SU-DHL-6 (cell line): ENCODE measurements around the gene TBC1D22A.

Source experiments
- H2AFZ ChIP-seq: fragments of 200-600 bp; sonication (generic); 2 replicates; pipeline ENCODE4 v1.6.1; 2014; ENCODE audit warnings: low read depth, mild to moderate bottlenecking, moderate library complexity, mixed read lengths, antibody characterized with exemption, low read length; ENCODE audit not compliant: severe bottlenecking
- H3F3A ChIP-seq: fragments of 200-600 bp; shearing (Covaris generic); 2 replicates; pipeline ENCODE4 v1.6.0; 2016; ENCODE audit warnings: antibody characterized with exemption, mild to moderate bottlenecking; ENCODE audit not compliant: insufficient read depth
- H3K27ac ChIP-seq: fragments of 200-600 bp; sonication (generic); 2 replicates; pipeline ENCODE4 v1.5.1; 2016; ENCODE audit warnings: low read depth, mild to moderate bottlenecking, low read length, moderate library complexity, mixed read lengths
- H3K27me3 ChIP-seq: fragments of 200-600 bp; sonication (generic), shearing (Covaris generic); 2 replicates; pipeline ENCODE4 v1.6.0; 2014; ENCODE audit warnings: mild to moderate bottlenecking, low read length
- H3K36me3 ChIP-seq: fragments of 200-600 bp; sonication (generic); 2 replicates; pipeline ENCODE4 v1.6.1; 2014; ENCODE audit warnings: mild to moderate bottlenecking, low read length, mixed read lengths
- H3K4me2 ChIP-seq: fragments of 300-600, 200-600 bp; shearing (Covaris generic), sonication (generic); 2 replicates; pipeline ENCODE4 v1.6.0; 2014; ENCODE audit warnings: low read length, low read depth, mild to moderate bottlenecking; ENCODE audit not compliant: poor library complexity, severe bottlenecking
- H3K4me3 ChIP-seq: fragments of 200-600 bp; sonication (generic); 2 replicates; pipeline ENCODE4 v1.5.1; 2014; ENCODE audit warnings: antibody characterized with exemption, low read length, mild to moderate bottlenecking, mixed read lengths; ENCODE audit not compliant: insufficient read depth, poor library complexity, severe bottlenecking
- H3K79me2 ChIP-seq: fragments of 200-600 bp; sonication (generic); 2 replicates; pipeline ENCODE4 v1.6.1; 2014; ENCODE audit warnings: mild to moderate bottlenecking, low read length, moderate library complexity; ENCODE audit not compliant: insufficient read depth
- H3K9ac ChIP-seq: fragments of 200-600 bp; sonication (generic); 2 replicates; pipeline ENCODE4 v1.7.0; 2014; ENCODE audit warnings: mild to moderate bottlenecking, low read length
- H3K9me2 ChIP-seq: fragments of 200-600 bp; sonication (generic); replicated peaks from 2 replicates; pipeline ENCODE4 v1.6.1; 2014; ENCODE audit warnings: low read length; ENCODE audit not compliant: insufficient read depth
- H3K9me3 ChIP-seq: fragments of 200-600 bp; sonication (generic); 2 replicates; pipeline ENCODE4 v1.6.1; 2014; ENCODE audit warnings: low read length, mixed read lengths; ENCODE audit not compliant: insufficient read depth
- H4K20me1 ChIP-seq: fragments of 200-600 bp; sonication (generic); 2 replicates; pipeline ENCODE4 v1.6.1; 2014; ENCODE audit warnings: low read depth, mild to moderate bottlenecking, antibody characterized with exemption, low read length, moderate library complexity, mixed read lengths
- EZH2phosphoT487 ChIP-seq: fragments of 200-600 bp; sonication (generic), shearing (Covaris generic); conservative IDR thresholded peaks from 2 replicates; pipeline ENCODE4 v1.6.1; 2018; ENCODE audit warnings: mild to moderate bottlenecking, antibody characterized with exemption, low read length, moderate library complexity, mixed read lengths
- TF ChIP-seq, protein P1 (sequence below): fragments of 200-600 bp; sonication (generic); IDR thresholded peaks from one replicate; pipeline ENCODE4 v1.5.1; 2017; ENCODE audit warnings: antibody characterized with exemption, mild to moderate bottlenecking, low read length, moderate library complexity; ENCODE audit not compliant: insufficient read depth, poor library complexity, severe bottlenecking

The TBC1D22A gene

DNA sequence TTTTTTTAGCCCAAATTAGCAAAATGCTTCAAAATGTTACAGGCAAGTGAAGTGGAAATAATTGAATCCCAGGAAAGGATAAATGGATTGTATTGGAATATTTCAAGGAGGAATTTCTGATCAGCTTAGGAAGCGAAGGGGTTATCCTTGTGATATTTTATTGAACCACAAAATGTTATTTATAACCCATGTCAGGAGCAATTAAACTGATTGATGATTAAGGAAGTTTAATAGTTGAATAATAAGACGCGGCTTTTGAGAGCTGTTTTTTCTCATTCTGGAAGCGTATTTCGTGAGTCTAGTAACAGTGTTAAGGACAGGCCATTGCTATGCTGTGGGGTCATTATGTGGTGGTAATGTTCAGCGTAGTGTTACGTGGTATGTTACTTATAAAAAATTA is 192.3 kb downstream of the TBC1D22A start:
- TF ChIP-seq, protein P1, sequence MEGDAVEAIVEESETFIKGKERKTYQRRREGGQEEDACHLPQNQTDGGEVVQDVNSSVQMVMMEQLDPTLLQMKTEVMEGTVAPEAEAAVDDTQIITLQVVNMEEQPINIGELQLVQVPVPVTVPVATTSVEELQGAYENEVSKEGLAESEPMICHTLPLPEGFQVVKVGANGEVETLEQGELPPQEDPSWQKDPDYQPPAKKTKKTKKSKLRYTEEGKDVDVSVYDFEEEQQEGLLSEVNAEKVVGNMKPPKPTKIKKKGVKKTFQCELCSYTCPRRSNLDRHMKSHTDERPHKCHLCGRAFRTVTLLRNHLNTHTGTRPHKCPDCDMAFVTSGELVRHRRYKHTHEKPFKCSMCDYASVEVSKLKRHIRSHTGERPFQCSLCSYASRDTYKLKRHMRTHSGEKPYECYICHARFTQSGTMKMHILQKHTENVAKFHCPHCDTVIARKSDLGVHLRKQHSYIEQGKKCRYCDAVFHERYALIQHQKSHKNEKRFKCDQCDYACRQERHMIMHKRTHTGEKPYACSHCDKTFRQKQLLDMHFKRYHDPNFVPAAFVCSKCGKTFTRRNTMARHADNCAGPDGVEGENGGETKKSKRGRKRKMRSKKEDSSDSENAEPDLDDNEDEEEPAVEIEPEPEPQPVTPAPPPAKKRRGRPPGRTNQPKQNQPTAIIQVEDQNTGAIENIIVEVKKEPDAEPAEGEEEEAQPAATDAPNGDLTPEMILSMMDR, result no peak
- no peak for TF ChIP-seq EZH2phosphoT487
- H3K4me2 ChIP-seq, result no peak overlapping the region
- H3K27me3 ChIP-seq, result no peaks in the 10 kb centered on the region
- H3K27ac ChIP-seq, result no peak overlapping the region
- H3K79me2 ChIP-seq, result peaks cover 4% of the 10 kb centered on the region; the same call in 1 of the 2 replicates
- no peaks in the 10 kb centered on the region for H3K9me3 ChIP-seq
- H3F3A ChIP-seq, result no peaks in the 10 kb centered on the region
- no peak overlapping the region for H3K9ac ChIP-seq
- no peaks in the 10 kb centered on the region for H3K9me2 ChIP-seq
- no peaks in the 10 kb centered on the region for H3K36me3 ChIP-seq
- H2AFZ ChIP-seq, result no peak overlapping the region
- no peaks in the 10 kb centered on the region for H4K20me1 ChIP-seq
- no peak overlapping the region for H3K4me3 ChIP-seq

DNA sequence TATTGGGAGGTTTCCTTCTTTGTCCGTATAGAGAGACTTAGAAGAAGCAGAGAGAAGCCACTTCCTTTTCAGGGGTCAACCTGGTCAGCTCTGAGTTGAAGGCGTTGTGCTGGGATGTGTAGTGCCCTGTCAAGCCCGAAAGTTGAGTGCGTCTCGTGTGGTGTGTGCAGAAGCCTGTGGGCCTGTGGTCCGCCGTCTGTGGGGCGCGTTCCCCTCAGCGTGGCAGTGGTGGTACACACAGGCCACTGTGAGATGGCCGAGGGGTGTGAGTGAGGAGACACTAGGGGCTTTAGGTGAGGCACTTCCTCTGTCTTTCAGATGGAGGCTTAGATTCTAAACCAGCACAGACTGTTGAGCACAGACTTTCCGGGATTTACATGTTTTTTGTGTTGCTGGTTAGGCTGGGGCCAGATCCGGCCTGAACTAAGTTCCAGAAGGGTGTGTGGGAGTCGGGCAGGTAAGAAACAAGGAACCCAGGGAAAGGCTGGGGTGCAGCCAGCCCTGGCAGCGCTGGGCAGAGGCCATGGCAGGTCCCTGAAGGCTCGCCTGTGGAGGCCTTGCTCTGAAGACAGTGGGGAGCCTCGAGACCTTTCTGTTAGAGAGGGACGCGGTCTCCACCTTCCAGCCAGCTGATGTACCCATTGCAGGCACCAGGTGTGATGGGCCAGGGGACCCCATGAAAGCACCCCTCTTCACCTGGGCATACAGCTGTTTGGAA is 194.2 kb downstream of the TBC1D22A start:
- TF ChIP-seq, protein P1, result no peak
- no peak for TF ChIP-seq EZH2phosphoT487
- H3K9me2 ChIP-seq, result no peaks in the 10 kb centered on the region
- H3K27me3 ChIP-seq, result no peaks in the 10 kb centered on the region
- no peak overlapping the region for H3K27ac ChIP-seq
- H3K4me3 ChIP-seq, result no peak overlapping the region
- H2AFZ ChIP-seq, result no peak overlapping the region
- no peak overlapping the region for H3K4me2 ChIP-seq
- H3K79me2 ChIP-seq, result peaks cover 4% of the 10 kb centered on the region; the same call in 1 of the 2 replicates
- no peaks in the 10 kb centered on the region for H3F3A ChIP-seq
- H3K9me3 ChIP-seq, result no peaks in the 10 kb centered on the region
- H3K9ac ChIP-seq, result no peak overlapping the region
- H3K36me3 ChIP-seq, result no peaks in the 10 kb centered on the region
- no peaks in the 10 kb centered on the region for H4K20me1 ChIP-seq

DNA sequence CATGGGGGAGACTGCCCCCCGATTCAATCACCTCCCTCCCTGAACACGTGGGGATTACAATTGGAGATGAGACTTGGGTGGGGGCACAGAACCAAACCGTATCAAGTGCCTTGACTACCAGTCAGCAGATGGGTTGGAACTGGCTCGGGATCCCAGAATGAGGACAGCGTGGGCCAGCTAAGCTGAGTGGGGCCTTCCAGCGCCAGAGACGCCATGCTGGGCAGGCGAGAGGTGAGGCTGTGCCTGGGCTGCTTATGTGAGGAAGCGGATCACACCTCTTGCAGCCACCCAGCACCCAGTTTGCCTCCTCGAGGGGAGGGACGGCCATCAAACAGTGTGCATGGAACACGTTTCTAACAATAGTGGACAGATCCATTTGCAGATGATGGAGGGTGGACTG is 195.1 kb downstream of the TBC1D22A start:
- Histone ChIP-seq H4K20me1 (no peaks in the 10 kb centered on the region), H3K27me3 (no peaks in the 10 kb centered on the region), H3F3A (no peaks in the 10 kb centered on the region), H3K9me2 (no peaks in the 10 kb centered on the region), H3K9me3 (no peaks in the 10 kb centered on the region), H3K36me3 (no peaks in the 10 kb centered on the region), H3K4me3 (no peak overlapping the region), H2AFZ (no peak overlapping the region), H3K4me2 (no peak overlapping the region), H3K9ac (no peak overlapping the region), H3K79me2 (peaks cover 4% of the 10 kb centered on the region; the same call in 1 of the 2 replicates), H3K27ac (no peak overlapping the region)
- TF ChIP-seq EZH2phosphoT487, result no peak
- TF ChIP-seq, protein P1, result no peak
